ENCODE data around the gene OPN1SW. TPM values are rescaled to one million over a fixed set of nuclear protein-coding genes. Genes with fewer than 3 reads are reported as not detected.

The OPN1SW gene
- total RNA-seq, 3 donors from 2014 or later = not detected

- Histone ChIP-seq H3K27ac (peak overlapping the region; percentile 85 to 95), H3K9me3 (no peaks in the 10 kb centered on the region), H3K4me1 (peaks cover 0 to 10% of the 10 kb centered on the region in 2 donors), H3K4me3 (peak overlapping the region; percentile 89 to 91 (median 89)), H3K27me3 (no peaks in the 10 kb centered on the region), H3K36me3 (no peaks in the 10 kb centered on the region)
- TF ChIP-seq POLR2A (IDR thresholded peaks at IDR 0.05) = no peak
- TF ChIP-seq POLR2AphosphoS5 (IDR thresholded peaks at IDR 0.05) = no peak
- no peak for TF ChIP-seq CTCF (IDR thresholded peaks at IDR 0.05)
- DNase-seq (ENCODE audit: low spot score in 2 of 2) = no peak
- intact Hi-C loops (cut with DNase I; ENCODE audit: low total_unique reads) = no loop called here
Measured at GRCh38 chr7:128739990-128740682, 35.5 kb downstream of the OPN1SW start.

- H3K4me1 ChIP-seq = peaks cover 0 to 10% of the 10 kb centered on the region in 2 donors
- intact Hi-C loops (cut with DNase I; ENCODE audit: low total_unique reads) = no loop called here
- TF ChIP-seq POLR2A (IDR thresholded peaks at IDR 0.05) (peak; percentile 74), POLR2AphosphoS5 (IDR thresholded peaks at IDR 0.05) (peak; percentile 76 to 93 (median 77)), CTCF (IDR thresholded peaks at IDR 0.05) (no peak)
Measured at GRCh38 chr7:128739048-128739962, 36.3 kb downstream of the OPN1SW start, which contains the start of gene CALU. Gene CALU, plus strand, starts transcription at chr7:128739359. Its CDS starts 9,225 bp downstream, at chr7:128748584.

GRCh38 chr7:128738570-128739047, 37.0 kb downstream of the OPN1SW start:
- Histone ChIP-seq H3K27ac (peak overlapping the region; percentile 85 to 95), H3K36me3 (no peaks in the 10 kb centered on the region), H3K27me3 (no peaks in the 10 kb centered on the region), H3K4me1 (peaks cover 0 to 10% of the 10 kb centered on the region in 2 donors), H3K9me3 (no peaks in the 10 kb centered on the region), H3K4me3 (peak overlapping the region; percentile 89 to 91 (median 89))
- DNase-seq (ENCODE audit: low spot score in 2 of 2) = no peak
- intact Hi-C loops (cut with DNase I; ENCODE audit: low total_unique reads) = no loop called here
- TF ChIP-seq POLR2AphosphoS5 (IDR thresholded peaks at IDR 0.05) (no peak), CTCF (IDR thresholded peaks at IDR 0.05) (peak in 1 of 3 donors; percentile 10)

More at GRCh38 chr7:128739048-128739962, 36.3 kb downstream of the OPN1SW start, which contains the start of gene CALU:
- H3K27ac ChIP-seq = peak within 1 kb of the TSS; percentile 85 to 95
- no peaks in the 10 kb centered on the region for H3K27me3 ChIP-seq
- no peaks in the 10 kb centered on the region for H3K36me3 ChIP-seq
- peak within 1 kb of the TSS; percentile 89 to 91 (median 89) for H3K4me3 ChIP-seq
- H3K9me3 ChIP-seq = no peaks in the 10 kb centered on the region
- DNase-seq (ENCODE audit: low spot score in 2 of 2) = peak; percentile 95 to 97

GRCh38 chr7:128737867-128738385, 37.7 kb downstream of the OPN1SW start:
- Histone ChIP-seq H3K4me3 (no peak overlapping the region), H3K27me3 (no peaks in the 10 kb centered on the region), H3K4me1 (peaks cover 0 to 10% of the 10 kb centered on the region in 2 donors), H3K36me3 (no peaks in the 10 kb centered on the region), H3K27ac (peak overlapping the region; percentile 85 to 95), H3K9me3 (no peaks in the 10 kb centered on the region)
- DNase-seq (ENCODE audit: low spot score in 2 of 2) = no peak
- TF ChIP-seq POLR2AphosphoS5 (IDR thresholded peaks at IDR 0.05) (no peak), CTCF (IDR thresholded peaks at IDR 0.05) (no peak), POLR2A (IDR thresholded peaks at IDR 0.05) (no peak)
- intact Hi-C loops (cut with DNase I; ENCODE audit: low total_unique reads) = no loop called here

Measured in breast epithelium (tissue), 4 donors.